GM12892 (cell line): ENCODE measurements around the gene ZBTB16.

Source experiments
- POLR2A ChIP-seq: IDR thresholded peaks from 2 replicates; pipeline ENCODE4 v1.6.1; 2011; ENCODE audit warnings: low read depth, low read length, control low read depth
- POLR2AphosphoS5 ChIP-seq: IDR thresholded peaks from 2 replicates; pipeline ENCODE4 v1.6.1; 2011; ENCODE audit warnings: low read depth, low read length, control low read depth

GRCh38 chr11:114081641-114082414, 22.3 kb downstream of the ZBTB16 start:
- TF ChIP-seq POLR2A (no peak), POLR2AphosphoS5 (no peak)
